PC-9 (cell line): ENCODE data around the gene BRMS1.

Experiments used
- CTCF ChIP-seq: fragments of 200-600 bp; sonication (generic); conservative IDR thresholded peaks from 2 replicates; pipeline ENCODE4 v1.6.1; 2017; ENCODE audit warnings: mixed run types, antibody characterized with exemption, mild to moderate bottlenecking, moderate library complexity
- EZH2 ChIP-seq: fragments of 200-600 bp; sonication (generic); IDR thresholded peaks from 2 replicates; pipeline ENCODE4 v1.8.0; 2017; ENCODE audit warnings: antibody characterized with exemption, low read depth

GRCh38 chr11:66347425-66348276 lies 2.7 kb upstream of the BRMS1 start, which contains the start of gene B4GAT1:
- TF ChIP-seq CTCF: no peak
- TF ChIP-seq EZH2: no peak
